PC-3 (cell line): ENCODE measurements around the gene FBXO17.

Experiments used
- CTCF ChIP-seq: fragments of 300-600 bp; sonication (generic); conservative IDR thresholded peaks from 2 replicates; pipeline ENCODE4 v1.5.1; 2017; ENCODE audit warnings: antibody characterized with exemption, low read depth, mild to moderate bottlenecking, low read length
- EZH2 ChIP-seq: fragments of 300-600 bp; sonication (generic); IDR thresholded peaks from one replicate; pipeline ENCODE4 v1.6.1; 2017; ENCODE audit warnings: antibody characterized with exemption, mild to moderate bottlenecking, low read length; ENCODE audit not compliant: unreplicated experiment
- EZH2phosphoT487 ChIP-seq: fragments of 300-600 bp; sonication (generic); IDR thresholded peaks from 2 replicates; pipeline ENCODE4 v1.6.1; 2018; ENCODE audit warnings: mild to moderate bottlenecking, antibody characterized with exemption, low read length, borderline replicate concordance

- no peak for TF ChIP-seq CTCF
- no peak for TF ChIP-seq EZH2
- TF ChIP-seq EZH2phosphoT487 = no peak
Observed at GRCh38 chr19:38907227-38907626, 68.3 kb downstream of the FBXO17 start.
